Activated CD8-positive, alpha-beta memory T cell treated with anti-CD3 and anti-CD28 coated beads, Interleukin-2, amount 10 ng/mL, durations not matched to agents 7 days and 5 days (primary cell): ENCODE results near the gene SLCO3A1. TPM values are rescaled to one million over a fixed set of nuclear protein-coding genes. Genes with fewer than 3 reads are reported as not detected.
A peak's percentile ranks its signal among the peaks of the same experiment; 100 is the strongest.

Experiments used
- ATAC-seq: fragments of 150-1000 bp; cut with Tn5 transposase; one replicate; pipeline ENCODE4 v1.10.0; 2021; ENCODE audit warnings: moderate library complexity
- CTCF ChIA-PET: fragments of 350-600 bp; sonication (Branson Sonifier 250); formaldehyde crosslinking; loops from one replicate; lab custom pipeline; 2021; ENCODE audit warnings: antibody characterized with exemption; lab: Charles Lee
- DNase-seq: peaks from one replicate; pipeline ENCODE4 v3.0.0-alpha.2; 2020
- H3K27ac Mint-ChIP-seq: one replicate; pipeline ENCODE4 v1.8.0; 2021; ENCODE audit warnings: mild to moderate bottlenecking, mixed read lengths
- H3K27me3 Mint-ChIP-seq: one replicate; pipeline ENCODE4 v1.8.0; 2021; ENCODE audit warnings: mixed read lengths
- H3K36me3 Mint-ChIP-seq: one replicate; pipeline ENCODE4 v1.8.0; 2021; ENCODE audit warnings: mild to moderate bottlenecking, mixed read lengths
- H3K4me1 Mint-ChIP-seq: one replicate; pipeline ENCODE4 v1.8.0; 2021; ENCODE audit warnings: mixed read lengths
- H3K4me3 Mint-ChIP-seq: one replicate; pipeline ENCODE4 v1.8.0; 2021; ENCODE audit warnings: mild to moderate bottlenecking, moderate library complexity, mixed read lengths
- H3K9me3 Mint-ChIP-seq: one replicate; pipeline ENCODE4 v1.8.0; 2022; ENCODE audit warnings: low read depth, mixed read lengths
- total RNA-seq, 2 experiments: library from RNA; stranded (reverse); gene quantifications; one replicate each; pipeline ENCODE4 v1.2.3, GENCODE V29; 2021

SLCO3A1 gene
- total RNA-seq, 2 experiments from 2014 or later: 20.8 to 32.0 TPM

DNA sequence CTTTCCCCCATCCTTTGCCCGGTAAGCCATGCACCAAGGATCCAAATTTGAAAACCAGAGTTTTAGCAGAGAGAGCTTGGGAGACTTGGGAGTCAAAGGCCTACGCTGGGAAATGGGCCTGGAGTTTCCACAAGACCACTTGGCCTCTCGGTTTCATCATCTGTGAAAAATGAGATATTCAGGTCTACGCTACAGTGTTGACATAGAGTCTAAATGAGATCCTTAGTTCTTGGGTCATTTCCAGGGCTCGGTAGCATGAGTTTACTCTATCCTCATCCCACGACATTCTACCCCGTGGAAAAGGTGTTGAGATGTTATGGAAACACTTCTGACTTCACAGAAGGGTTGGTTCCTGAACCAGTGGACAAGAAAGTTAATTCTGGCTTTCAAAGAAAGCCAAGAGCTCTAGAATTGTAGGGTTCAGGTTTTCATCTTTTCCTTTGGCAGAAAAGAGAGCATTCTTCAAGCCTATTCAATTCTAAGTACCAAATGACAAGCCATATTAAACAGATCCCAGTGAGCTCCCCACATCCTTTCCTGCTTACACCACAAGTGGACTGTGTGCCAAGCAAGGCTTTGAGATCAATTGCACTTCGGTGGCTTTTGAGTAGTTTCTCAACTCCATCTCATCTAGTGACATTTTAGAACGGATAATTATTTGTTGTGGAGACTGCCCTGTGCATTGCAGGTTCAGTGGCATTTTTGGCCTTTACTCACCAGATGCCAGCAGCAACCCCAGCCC is 219.7 kb downstream of the SLCO3A1 start:
- no peak overlapping the region for H3K4me3 Mint-ChIP-seq
- CTCF ChIA-PET: interaction anchor here (1.3 kb wide), 1 partner anchor 224 kb away, joined by 3 read pairs; no protein-coding TSS in a partner anchor
- no peak overlapping the region for H3K27ac Mint-ChIP-seq
- no peak for DNase-seq
- peaks cover 51% of the 10 kb centered on the region for H3K4me1 Mint-ChIP-seq
- ATAC-seq: no peak
- no peaks in the 10 kb centered on the region for H3K36me3 Mint-ChIP-seq
- H3K27me3 Mint-ChIP-seq: no peaks in the 10 kb centered on the region
- no peaks in the 10 kb centered on the region for H3K9me3 Mint-ChIP-seq

DNA sequence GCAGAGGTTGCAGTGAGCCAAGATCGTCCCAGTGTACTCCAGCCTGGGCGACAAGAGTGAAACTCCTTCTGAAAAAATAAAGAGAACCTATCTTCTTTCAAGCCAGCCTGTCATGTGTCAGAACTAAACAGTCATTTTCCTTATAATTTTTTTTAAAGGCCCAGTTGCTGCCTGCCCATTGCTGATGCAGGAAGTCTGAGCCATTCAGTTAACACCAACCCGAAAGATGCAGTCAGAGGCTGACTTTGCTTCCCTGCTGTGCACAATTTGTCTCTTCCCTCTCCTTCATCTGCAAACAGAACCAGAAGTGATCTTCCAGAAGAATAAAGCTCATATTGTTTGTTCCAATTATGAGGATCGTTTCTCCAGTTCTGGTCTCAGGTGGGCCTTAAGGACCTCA is 220.6 kb downstream of the SLCO3A1 start:
- CTCF ChIA-PET: interaction anchor here (1.3 kb wide), 1 partner anchor 225 kb away, joined by 3 read pairs; no protein-coding TSS in a partner anchor
- H3K27me3 Mint-ChIP-seq: no peaks in the 10 kb centered on the region
- DNase-seq: no peak
- H3K27ac Mint-ChIP-seq: no peak overlapping the region
- H3K36me3 Mint-ChIP-seq: no peaks in the 10 kb centered on the region
- ATAC-seq: no peak
- H3K4me1 Mint-ChIP-seq: peaks cover 51% of the 10 kb centered on the region
- H3K4me3 Mint-ChIP-seq: no peak overlapping the region
- no peaks in the 10 kb centered on the region for H3K9me3 Mint-ChIP-seq

DNA sequence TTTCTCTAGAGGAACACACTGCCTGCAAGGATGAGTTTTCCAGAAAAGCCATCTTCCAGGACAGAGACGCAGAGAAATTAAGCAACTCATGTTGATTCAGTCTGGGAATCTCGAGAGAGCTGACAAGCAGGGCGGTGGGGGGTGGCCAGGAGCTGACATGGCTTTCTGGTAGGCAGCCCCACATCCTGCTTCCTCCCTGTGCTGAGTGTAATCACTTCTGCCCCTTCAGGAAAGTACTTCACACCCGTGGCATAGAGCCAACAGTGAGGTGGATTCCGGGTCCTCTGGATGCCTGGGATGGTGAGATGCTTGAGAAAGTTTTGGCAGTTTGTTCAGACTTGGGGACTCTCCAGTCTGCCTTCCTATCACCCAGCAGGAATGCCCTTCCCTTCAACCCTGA is 221.1 kb downstream of the SLCO3A1 start:
- Mint-ChIP-seq H3K9me3 (no peaks in the 10 kb centered on the region), H3K4me1 (peaks cover 47% of the 10 kb centered on the region), H3K36me3 (no peaks in the 10 kb centered on the region), H3K27ac (no peak overlapping the region), H3K27me3 (no peaks in the 10 kb centered on the region), H3K4me3 (no peak overlapping the region)
- no peak for DNase-seq
- CTCF ChIA-PET: interaction anchor here (1.0 to 1.5 kb wide), 2 partner anchors 28 to 368 kb away, joined by 3 to 5 read pairs; no protein-coding TSS in a partner anchor
- no peak for ATAC-seq

DNA sequence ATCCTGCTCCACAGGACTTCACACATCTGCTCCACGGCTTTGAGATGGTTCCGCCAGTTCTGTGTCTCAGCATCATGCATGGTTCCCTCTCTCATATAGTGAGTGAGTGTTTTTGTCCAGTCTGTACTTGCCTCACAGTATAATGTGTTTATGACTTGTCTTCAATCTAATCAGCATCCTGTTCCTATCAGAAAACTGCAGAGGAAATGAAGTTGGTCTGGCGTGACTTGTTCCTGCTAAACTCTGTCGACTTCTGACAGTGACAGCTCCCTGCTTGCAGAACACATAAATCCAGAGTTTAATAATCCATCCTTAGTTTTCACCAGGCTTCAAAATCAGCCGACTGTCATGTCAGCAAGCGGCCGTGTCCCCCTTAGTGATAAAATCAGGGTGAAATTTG is 222.3 kb downstream of the SLCO3A1 start:
- Mint-ChIP-seq H3K4me3 (no peak overlapping the region), H3K36me3 (no peaks in the 10 kb centered on the region), H3K27me3 (no peaks in the 10 kb centered on the region), H3K27ac (no peak overlapping the region), H3K9me3 (no peaks in the 10 kb centered on the region), H3K4me1 (peaks cover 37% of the 10 kb centered on the region)
- CTCF ChIA-PET: interaction anchor here (1.0 to 1.5 kb wide), 2 partner anchors 29 to 369 kb away, joined by 3 to 5 read pairs; no protein-coding TSS in a partner anchor
- DNase-seq (no peak), ATAC-seq (no peak)

DNA sequence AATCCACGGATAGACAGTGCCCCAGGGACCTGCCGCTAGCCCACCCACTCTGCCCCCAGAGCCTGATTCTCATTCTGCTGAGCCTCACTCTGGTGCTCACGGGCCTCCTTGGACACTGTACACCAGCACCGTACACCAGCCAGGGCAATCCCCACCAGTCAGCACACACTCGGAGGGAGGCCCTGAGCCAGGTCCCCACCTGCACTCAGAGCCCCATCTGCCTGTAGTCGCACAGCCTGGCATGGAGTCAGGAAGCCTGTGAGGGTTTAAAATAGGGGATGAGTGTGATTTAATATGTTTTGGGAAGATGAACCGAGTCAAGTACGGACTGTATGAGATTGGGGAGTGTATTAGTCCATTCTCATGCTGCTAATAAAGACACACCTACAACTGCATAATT is 223.0 kb downstream of the SLCO3A1 start:
- Mint-ChIP-seq H3K27me3 (no peaks in the 10 kb centered on the region), H3K4me1 (peaks cover 32% of the 10 kb centered on the region), H3K27ac (no peak overlapping the region), H3K36me3 (no peaks in the 10 kb centered on the region), H3K4me3 (no peak overlapping the region), H3K9me3 (no peaks in the 10 kb centered on the region)
- no peak for DNase-seq
- CTCF ChIA-PET: interaction anchor here (1.8 to 4.2 kb wide), 3 partner anchors 228 to 767 kb away, joined by 4 to 36 read pairs (median 21); no protein-coding TSS in a partner anchor
- no peak for ATAC-seq

DNA sequence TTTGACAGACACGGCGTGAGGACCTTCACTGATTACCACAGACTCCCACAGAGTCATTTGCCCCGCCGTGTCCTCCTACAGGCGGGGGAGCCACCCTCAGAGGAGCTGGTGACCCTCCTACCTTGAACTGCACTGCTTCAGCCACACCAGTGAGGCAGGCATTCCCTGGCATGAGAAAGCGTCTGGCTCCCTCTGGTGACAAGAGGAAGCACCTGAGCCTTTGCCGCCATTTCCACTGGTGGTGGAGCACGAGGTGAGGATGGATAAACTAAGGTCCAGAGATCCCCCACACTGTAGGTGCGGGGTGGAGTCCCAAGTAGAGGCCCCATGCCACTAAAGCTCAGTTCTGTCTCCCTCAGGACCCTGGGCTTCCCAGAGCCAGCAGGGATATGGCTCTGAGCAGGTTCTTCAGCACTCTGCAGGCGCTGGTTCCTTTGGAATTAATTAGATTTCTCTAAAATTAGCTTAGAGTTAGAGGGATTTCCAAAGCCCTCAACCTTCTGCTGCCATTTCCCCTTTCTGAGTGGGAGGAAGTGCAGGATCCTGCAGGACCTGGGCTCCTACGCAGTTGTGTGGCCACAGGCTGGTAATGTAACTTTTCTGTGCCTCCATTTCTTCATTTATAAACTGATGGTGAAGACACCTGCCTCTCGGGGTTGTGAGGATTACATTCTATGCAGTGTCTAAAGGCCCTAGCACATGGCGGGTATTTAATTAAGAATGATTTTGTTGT is 224.0 kb downstream of the SLCO3A1 start:
- DNase-seq: peak; percentile 74
- H3K9me3 Mint-ChIP-seq: no peaks in the 10 kb centered on the region
- CTCF ChIA-PET: interaction anchor here (0.5 to 4.2 kb wide), 12 partner anchors 8 to 774 kb away, joined by 3 to 36 read pairs (median 4); partner anchors contain the start of gene SLCO3A1

DNA sequence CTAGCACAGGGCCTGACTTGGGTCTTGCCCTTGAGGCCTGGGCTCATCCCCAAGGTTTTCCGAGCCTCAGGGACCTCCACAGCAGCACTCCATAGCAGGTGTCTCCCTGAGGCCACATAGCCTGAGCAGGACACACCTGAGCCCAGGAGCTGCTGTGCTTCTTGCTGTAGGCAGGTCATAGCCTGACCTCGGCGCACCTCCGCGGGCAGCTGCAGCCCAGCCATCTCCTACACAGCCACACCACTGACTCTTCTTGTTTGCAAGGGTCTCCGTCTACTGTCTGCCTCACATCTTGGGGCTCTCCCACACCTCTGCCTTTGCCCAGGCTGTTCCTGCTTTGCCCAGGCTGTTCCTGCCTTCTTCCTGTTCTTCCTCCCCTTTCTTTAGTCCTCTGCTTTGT is 224.8 kb downstream of the SLCO3A1 start:
- DNase-seq: no peak
- Mint-ChIP-seq H3K27me3 (no peaks in the 10 kb centered on the region), H3K27ac (no peak overlapping the region), H3K36me3 (no peaks in the 10 kb centered on the region), H3K4me3 (no peak overlapping the region), H3K9me3 (no peaks in the 10 kb centered on the region), H3K4me1 (peaks cover 27% of the 10 kb centered on the region)
- ATAC-seq: no peak
- CTCF ChIA-PET: interaction anchor here (0.6 to 4.2 kb wide), 13 partner anchors 9 to 775 kb away, joined by 3 to 36 read pairs (median 5); partner anchors contain the start of gene SLCO3A1

More for the DNA sequence above, 224.0 kb downstream of the SLCO3A1 start:
- H3K27ac Mint-ChIP-seq: no peak overlapping the region
- ATAC-seq: peak; percentile 50
- H3K27me3 Mint-ChIP-seq: no peaks in the 10 kb centered on the region
- H3K4me1 Mint-ChIP-seq: peaks cover 31% of the 10 kb centered on the region
- H3K36me3 Mint-ChIP-seq: no peaks in the 10 kb centered on the region
- no peak overlapping the region for H3K4me3 Mint-ChIP-seq

DNA sequence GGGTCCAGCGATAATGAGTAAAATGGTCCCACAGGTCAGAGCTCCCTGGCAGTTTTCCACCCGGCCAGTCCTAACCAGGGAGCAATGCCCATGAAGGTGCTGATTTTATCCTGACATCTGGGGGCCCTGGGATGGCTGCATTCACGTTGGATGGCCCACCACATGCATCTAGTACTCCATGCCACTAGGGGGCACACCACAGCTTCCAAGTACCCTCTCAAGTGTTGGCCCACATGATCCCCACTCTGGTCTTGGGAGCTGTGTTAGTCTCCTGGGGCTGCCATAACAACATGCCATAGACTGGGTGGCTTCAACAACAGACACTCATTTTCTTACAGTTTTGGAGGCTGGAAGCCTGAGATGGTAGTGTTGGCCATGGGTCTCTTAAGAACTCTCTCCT is 225.5 kb downstream of the SLCO3A1 start:
- Mint-ChIP-seq H3K4me1 (peaks cover 21% of the 10 kb centered on the region), H3K9me3 (no peaks in the 10 kb centered on the region), H3K4me3 (no peak overlapping the region), H3K36me3 (no peaks in the 10 kb centered on the region), H3K27ac (no peak overlapping the region), H3K27me3 (no peaks in the 10 kb centered on the region)
- CTCF ChIA-PET: interaction anchor here (0.5 to 4.2 kb wide), 17 partner anchors 8 to 776 kb away, joined by 3 to 36 read pairs (median 5); partner anchors contain the start of gene SLCO3A1
- ATAC-seq (no peak), DNase-seq (no peak)

DNA sequence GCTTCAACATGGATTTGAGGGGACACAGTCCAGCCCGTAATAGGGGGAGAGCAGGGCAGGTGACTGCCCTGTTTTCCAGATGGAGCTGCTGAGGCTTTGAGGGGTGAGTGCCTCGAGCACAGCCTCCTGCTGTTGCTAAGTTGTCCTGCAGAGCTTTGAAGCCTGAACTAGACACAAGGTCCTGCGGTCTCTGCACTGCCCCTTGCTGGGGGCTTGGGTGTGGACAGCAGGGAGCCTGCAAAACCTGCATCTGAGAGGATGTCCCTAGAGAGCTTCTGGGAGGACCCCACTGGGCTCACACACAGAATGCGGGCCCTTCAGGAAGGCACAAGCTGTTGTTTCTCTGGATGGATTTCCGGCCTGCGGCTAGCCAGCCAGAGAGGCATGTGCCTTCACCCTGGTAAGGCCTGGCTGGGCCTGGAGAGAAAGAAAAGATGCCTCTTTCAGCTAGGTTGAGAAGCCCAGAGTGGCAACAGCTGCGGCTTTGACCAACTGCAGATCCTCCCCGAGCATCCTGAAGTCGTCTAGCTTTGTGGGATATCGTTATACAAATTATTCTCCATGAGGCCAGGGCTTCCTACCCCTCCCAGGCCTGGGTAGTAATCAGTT is 226.2 kb downstream of the SLCO3A1 start:
- CTCF ChIA-PET: interaction anchor here (0.8 to 4.2 kb wide), 13 partner anchors 8 to 768 kb away, joined by 3 to 36 read pairs (median 6); partner anchors contain the start of gene SLCO3A1
- H3K36me3 Mint-ChIP-seq: no peaks in the 10 kb centered on the region
- H3K9me3 Mint-ChIP-seq: no peaks in the 10 kb centered on the region
- DNase-seq: no peak
- H3K27ac Mint-ChIP-seq: no peak overlapping the region
- H3K4me1 Mint-ChIP-seq: peaks cover 14% of the 10 kb centered on the region
- ATAC-seq: no peak
- H3K4me3 Mint-ChIP-seq: no peak overlapping the region
- H3K27me3 Mint-ChIP-seq: no peaks in the 10 kb centered on the region

DNA sequence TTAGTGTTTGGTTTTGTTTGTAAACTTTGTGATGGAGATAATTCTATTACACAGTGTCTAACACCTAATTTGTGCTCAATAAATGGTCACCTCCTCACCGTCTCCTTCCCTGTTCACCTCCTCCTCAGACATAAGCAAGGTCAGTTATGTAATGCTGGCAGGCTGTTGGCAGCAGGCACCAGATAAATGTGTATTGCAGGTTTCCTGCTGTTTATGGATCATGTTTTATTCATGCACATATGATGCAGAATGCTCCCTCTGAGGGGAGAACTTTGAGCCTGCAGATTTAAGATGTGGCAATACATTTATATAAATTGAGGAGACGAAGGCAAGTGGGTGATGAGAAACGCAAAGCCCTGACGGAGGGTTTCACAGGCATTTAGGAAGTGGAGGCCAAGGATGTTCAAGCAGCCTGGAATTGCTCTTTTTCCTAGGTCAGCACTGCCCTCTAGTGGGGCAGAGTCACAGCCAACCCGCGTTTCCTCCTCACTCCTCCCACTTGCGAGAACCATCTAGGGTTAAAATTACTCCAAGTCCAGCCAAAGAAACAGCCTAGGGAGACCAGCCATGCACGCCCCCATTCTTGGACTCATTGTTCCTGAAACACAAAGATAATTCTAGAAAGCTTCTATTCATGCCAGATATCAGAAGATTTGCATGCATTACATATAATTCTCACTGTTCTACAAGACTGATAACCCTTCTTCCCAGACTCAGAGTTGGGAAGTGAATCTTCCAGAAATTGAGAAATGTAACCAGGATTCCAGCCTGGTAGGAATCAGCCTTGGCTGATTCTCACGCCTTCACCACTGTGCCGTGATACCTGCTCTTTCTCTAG is 228.7 kb downstream of the SLCO3A1 start:
- H3K9me3 Mint-ChIP-seq: no peaks in the 10 kb centered on the region
- DNase-seq (peak; percentile 67), ATAC-seq (peak; percentile 62)
- CTCF ChIA-PET: interaction anchor here (1.0 to 2.0 kb wide), 6 partner anchors 9 to 376 kb away, joined by 3 to 10 read pairs (median 6); no protein-coding TSS in a partner anchor
- H3K36me3 Mint-ChIP-seq: no peaks in the 10 kb centered on the region
- H3K27ac Mint-ChIP-seq: no peak overlapping the region
- H3K4me3 Mint-ChIP-seq: no peak overlapping the region
- no peaks in the 10 kb centered on the region for H3K27me3 Mint-ChIP-seq
- H3K4me1 Mint-ChIP-seq: no peaks in the 10 kb centered on the region

DNA sequence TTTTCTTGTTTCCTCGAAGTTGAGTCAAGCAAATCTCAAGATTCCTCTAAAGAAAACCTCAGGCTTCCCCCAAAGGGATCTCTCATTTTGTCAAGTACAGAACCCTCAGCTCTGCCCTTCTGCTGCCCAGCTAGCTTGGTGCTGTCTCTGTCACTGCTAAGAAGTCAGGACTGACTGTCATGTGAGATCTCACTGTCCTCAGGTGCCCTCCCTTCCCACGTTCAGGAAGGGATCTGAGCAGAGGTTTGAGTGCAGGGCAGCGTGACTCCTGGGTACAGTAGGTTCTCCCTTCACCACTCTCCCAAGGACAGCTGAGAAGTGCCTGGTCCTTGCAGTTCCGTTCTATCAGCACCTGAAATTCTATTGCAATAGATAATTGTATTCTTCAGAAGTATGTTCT is 229.7 kb downstream of the SLCO3A1 start:
- Mint-ChIP-seq H3K27ac (no peak overlapping the region), H3K27me3 (no peaks in the 10 kb centered on the region), H3K9me3 (no peaks in the 10 kb centered on the region), H3K4me3 (no peak overlapping the region), H3K4me1 (no peaks in the 10 kb centered on the region), H3K36me3 (no peaks in the 10 kb centered on the region)
- DNase-seq: no peak
- CTCF ChIA-PET: interaction anchor here (1.0 to 2.0 kb wide), 6 partner anchors 8 to 377 kb away, joined by 3 to 10 read pairs (median 6); no protein-coding TSS in a partner anchor
- no peak for ATAC-seq

DNA sequence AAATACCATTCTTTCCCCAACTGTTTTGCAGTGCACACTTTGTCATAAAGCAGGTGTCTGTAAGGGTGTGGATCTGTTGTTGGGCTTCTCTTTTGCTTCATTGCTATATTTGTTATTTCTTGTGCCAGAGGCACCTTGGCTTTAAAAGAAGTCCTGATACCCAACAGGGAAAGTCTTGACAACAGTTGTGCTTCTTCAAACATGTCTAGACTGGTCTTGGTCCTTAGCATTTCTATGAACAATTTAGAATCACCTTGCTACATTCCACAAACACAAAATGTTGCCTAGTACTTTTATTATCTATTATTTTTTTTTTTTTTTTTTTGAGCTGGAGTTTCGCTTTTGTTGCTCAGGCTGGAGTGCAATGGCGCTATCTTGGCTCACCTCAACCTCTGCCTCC is 233.7 kb downstream of the SLCO3A1 start:
- Mint-ChIP-seq H3K4me1 (no peaks in the 10 kb centered on the region), H3K9me3 (no peaks in the 10 kb centered on the region), H3K4me3 (no peak overlapping the region), H3K36me3 (no peaks in the 10 kb centered on the region), H3K27me3 (no peaks in the 10 kb centered on the region), H3K27ac (no peak overlapping the region)
- no peak for ATAC-seq
- CTCF ChIA-PET: no interaction called here
- no peak for DNase-seq
